Gastrocnemius medialis (tissue), 4 donors: ENCODE measurements around the gene APBB1. TPM values are rescaled to one million over a fixed set of nuclear protein-coding genes. Genes with fewer than 3 reads are reported as not detected.

Experiments
- ATAC-seq, 2 donors: fragments of 150-250 bp; one replicate each; pipeline ENCODE4 v1.9.1; 2016
- DNase-seq, 2 donors: peaks; one replicate each; pipeline ENCODE4 v3.0.0-alpha.2; 2019
- H3K27ac ChIP-seq, 4 donors: fragments of 200-600 bp; sonication (generic); 1 replicate in 1 of 4; 2 replicates in 3 of 4; pipeline ENCODE4 v1.5.1; 2016 to 2018; ENCODE audit warnings: mild to moderate bottlenecking in 2 of 4, moderate library complexity in 1 of 4
- H3K27me3 ChIP-seq, 3 donors: fragments of 200-600 bp; sonication (generic) in 2 of 3; 1 replicate in 1 of 3; 2 replicates in 2 of 3; pipeline versions ENCODE4 v1.5.1 to v1.6.0; 2016 to 2019; ENCODE audit warnings: mild to moderate bottlenecking in 1 of 3, moderate library complexity in 1 of 3
- H3K36me3 ChIP-seq, 2 donors: fragments of 200-600 bp; sonication (generic) in 1 of 2; one replicate each; pipeline ENCODE4 v1.5.1; 2017 to 2018
- H3K4me1 ChIP-seq, 2 donors: fragments of 200-600 bp; sonication (generic) in 1 of 2; one replicate each; pipeline ENCODE4 v1.5.1; 2016 to 2017; ENCODE audit warnings: mild to moderate bottlenecking in 2 of 2
- H3K4me3 ChIP-seq, 4 donors: fragments of 200-600 bp; sonication (generic) in 3 of 4; 1 replicate in 1 of 4; 2 replicates in 3 of 4; pipeline ENCODE4 v1.5.1; 2016 to 2019; ENCODE audit warnings: mild to moderate bottlenecking in 2 of 4
- H3K9me3 ChIP-seq, 3 donors: fragments of 200-600 bp; sonication (generic) in 2 of 3; 1 replicate in 1 of 3; 2 replicates in 2 of 3; pipeline ENCODE4 v1.5.1; 2016 to 2019
- POLR2A ChIP-seq, 2 donors: fragments of 450-650 bp; IDR thresholded peaks; one replicate each; pipeline ENCODE4 v1.6.1; 2017; ENCODE audit warnings: antibody characterized with exemption in 2 of 2, mild to moderate bottlenecking in 2 of 2, moderate library complexity in 2 of 2
- in situ Hi-C, 4 donors: fragments of 200-750 bp; cut with MboI; loops; one replicate each; pipeline versions ENCODE4 v1.15.0 to v1.8.0; 2017; ENCODE audit warnings: low sequenced_read_pairs in 4 of 4
- intact Hi-C: fragments of 100-400 bp; cut with DNase I; formaldehyde crosslinking; loops from one replicate; pipeline ENCODE4 v1.15.1; 2023; ENCODE audit warnings: low total_unique reads
- total RNA-seq, 4 donors: library from RNA; depleted of rRNA; stranded (reverse); fragments of >200 nt; gene quantifications; one replicate each; pipeline versions ENCODE4 v1.1.0 to v1.2.3, GENCODE V29; 2016
- TF ChIP-seq, protein P1 (sequence below), 5 experiments: fragments of 450-650 bp in 3 of 5; fragments of 200-600 bp in 2 of 5; sonication (generic) in 2 of 5; IDR thresholded peaks in 4 of 5; conservative IDR thresholded peaks in 1 of 5; 1 replicate in 4 of 5; 2 replicates in 1 of 5; pipeline ENCODE4 v1.5.1; 2016 to 2019; ENCODE audit warnings: antibody characterized with exemption in 5 of 5, mild to moderate bottlenecking in 3 of 5, moderate library complexity in 3 of 5

The APBB1 gene
- total RNA-seq, 4 donors from 2014 or later, result 18.5 to 49.2 (median 46.2) TPM

DNA sequence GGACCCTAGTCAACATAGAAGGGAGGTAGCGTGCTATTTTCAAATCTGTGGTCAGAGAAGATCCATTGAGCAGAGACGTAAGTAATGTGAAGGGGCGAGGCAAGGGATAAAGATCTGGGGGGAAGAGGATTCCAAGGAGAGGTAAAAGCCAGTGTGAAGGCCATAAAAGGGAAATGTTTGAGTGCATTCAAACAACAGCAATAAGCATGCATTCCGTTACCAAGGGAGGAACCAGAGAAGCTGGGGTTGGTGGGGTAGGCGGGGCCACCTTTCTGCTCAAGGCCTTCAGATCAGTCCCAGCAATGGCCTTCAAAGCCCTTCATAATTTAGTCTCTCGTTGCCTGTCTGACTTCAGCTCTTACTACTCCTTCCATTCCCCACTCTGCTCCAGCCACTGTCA lies 47.1 kb downstream of the APBB1 start:
- H3K36me3 ChIP-seq, result no peaks in the 10 kb centered on the region
- intact Hi-C loops (no loop called here), in situ Hi-C loops (loop anchor here in 3 of 4 donors (10.0 to 25.0 kb wide), 4 partner anchors 73 to 360 kb away; partner anchors contain the start of genes CNGA4 (in 1 of the 3), FHIP1B (in 1 of the 3), HPX (in 1 of the 3) and OR56A4 (in 1 of the 3))
- no peaks in the 10 kb centered on the region for H3K4me1 ChIP-seq
- TF ChIP-seq, protein P1, sequence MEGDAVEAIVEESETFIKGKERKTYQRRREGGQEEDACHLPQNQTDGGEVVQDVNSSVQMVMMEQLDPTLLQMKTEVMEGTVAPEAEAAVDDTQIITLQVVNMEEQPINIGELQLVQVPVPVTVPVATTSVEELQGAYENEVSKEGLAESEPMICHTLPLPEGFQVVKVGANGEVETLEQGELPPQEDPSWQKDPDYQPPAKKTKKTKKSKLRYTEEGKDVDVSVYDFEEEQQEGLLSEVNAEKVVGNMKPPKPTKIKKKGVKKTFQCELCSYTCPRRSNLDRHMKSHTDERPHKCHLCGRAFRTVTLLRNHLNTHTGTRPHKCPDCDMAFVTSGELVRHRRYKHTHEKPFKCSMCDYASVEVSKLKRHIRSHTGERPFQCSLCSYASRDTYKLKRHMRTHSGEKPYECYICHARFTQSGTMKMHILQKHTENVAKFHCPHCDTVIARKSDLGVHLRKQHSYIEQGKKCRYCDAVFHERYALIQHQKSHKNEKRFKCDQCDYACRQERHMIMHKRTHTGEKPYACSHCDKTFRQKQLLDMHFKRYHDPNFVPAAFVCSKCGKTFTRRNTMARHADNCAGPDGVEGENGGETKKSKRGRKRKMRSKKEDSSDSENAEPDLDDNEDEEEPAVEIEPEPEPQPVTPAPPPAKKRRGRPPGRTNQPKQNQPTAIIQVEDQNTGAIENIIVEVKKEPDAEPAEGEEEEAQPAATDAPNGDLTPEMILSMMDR (IDR thresholded peaks at IDR 0.05 in 4 of 5, conservative IDR thresholded peaks at IDR 0.05 in 1 of 5), result no peak
- TF ChIP-seq POLR2A (IDR thresholded peaks at IDR 0.05), result no peak
- H3K4me3 ChIP-seq, result no peak overlapping the region
- no peaks in the 10 kb centered on the region for H3K9me3 ChIP-seq
- ATAC-seq, result no peak
- H3K27me3 ChIP-seq, result no peaks in the 10 kb centered on the region
- no peak overlapping the region for H3K27ac ChIP-seq
- DNase-seq, result no peak

DNA sequence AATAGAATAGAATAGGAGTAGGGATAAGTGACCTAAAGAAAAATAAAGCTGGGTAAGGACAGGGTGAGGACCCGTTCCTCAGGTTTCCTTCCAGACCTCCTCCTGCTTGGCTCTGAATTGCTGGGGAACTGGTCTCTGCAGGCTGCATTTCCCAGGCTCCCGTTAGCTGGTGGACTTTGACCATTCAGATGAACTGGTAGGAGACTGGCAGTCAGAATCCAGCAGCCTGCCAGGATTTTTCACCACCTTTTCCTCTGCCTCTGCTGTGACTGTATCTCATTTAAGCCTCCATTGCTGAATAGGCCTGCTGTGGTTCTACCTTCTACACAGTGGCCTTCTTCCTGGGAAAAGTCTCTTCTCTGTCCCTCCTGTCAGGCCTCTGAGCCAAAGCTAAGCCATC lies 53.2 kb downstream of the APBB1 start:
- no peak overlapping the region for H3K27ac ChIP-seq
- in situ Hi-C loops (loop anchor here in 2 of 4 donors (25.0 kb wide), 2 partner anchors 128 to 353 kb away; partner anchors contain the start of genes CNGA4 (in 1 of the 2), FHIP1B (in 1 of the 2) and OR56A4 (in 1 of the 2)), intact Hi-C loops (no loop called here)
- no peak for ATAC-seq
- no peaks in the 10 kb centered on the region for H3K36me3 ChIP-seq
- H3K27me3 ChIP-seq, result no peaks in the 10 kb centered on the region
- H3K4me3 ChIP-seq, result no peak overlapping the region
- H3K4me1 ChIP-seq, result peaks cover 7% of the 10 kb centered on the region in 2 donors
- no peak for DNase-seq
- TF ChIP-seq, protein P1 (IDR thresholded peaks at IDR 0.05 in 4 of 5, conservative IDR thresholded peaks at IDR 0.05 in 1 of 5), result no peak
- TF ChIP-seq POLR2A (IDR thresholded peaks at IDR 0.05), result no peak
- no peaks in the 10 kb centered on the region for H3K9me3 ChIP-seq

DNA sequence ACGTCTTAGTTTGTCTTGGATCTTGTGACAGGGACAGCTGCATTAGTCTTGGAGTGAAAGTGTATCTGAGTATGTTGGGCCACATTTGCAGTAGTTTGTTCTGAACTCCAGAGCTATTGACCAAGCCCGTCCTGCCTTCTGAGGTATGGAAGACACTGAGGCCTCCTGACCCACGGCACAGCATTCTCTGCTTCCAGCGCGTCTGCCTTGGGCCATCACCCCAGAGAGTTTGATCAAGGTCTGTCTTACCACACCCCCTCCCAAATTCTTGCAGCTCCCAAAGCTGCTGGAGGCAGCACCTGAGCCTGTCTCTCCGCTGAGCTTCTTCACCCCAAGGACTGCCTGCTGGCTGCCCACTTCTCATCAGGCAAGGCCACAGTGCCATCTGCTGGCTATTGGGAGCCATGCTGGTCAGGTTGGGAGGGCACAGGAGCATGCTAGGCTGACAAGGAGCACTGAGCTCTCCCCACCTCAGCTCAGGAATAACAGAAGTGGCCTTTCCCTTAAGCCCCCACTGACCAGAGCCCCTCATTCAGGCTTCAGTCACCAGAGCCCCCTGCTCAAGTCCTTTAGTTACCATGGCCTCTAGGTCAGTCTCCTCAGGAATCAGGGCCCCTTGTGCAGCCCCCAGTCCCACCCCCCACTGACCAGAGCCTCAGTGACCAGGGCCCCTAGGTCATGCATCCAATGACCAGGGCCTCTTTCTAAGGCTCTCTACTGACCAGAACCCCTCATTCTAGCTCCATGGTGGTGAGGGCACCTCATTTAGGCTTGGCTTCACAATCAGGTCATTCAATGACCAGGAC lies 55.8 kb downstream of the APBB1 start:
- DNase-seq (peak; percentile 77 to 89), ATAC-seq (peak; percentile 84 to 85)
- no peaks in the 10 kb centered on the region for H3K9me3 ChIP-seq
- peak overlapping the region in 2 of 4 donors; percentile 1 to 32 for H3K4me3 ChIP-seq
- in situ Hi-C loops, result loop anchor here in 2 of 4 donors (25.0 kb wide), 2 partner anchors 126 to 351 kb away; partner anchors contain the start of genes CNGA4 (in 1 of the 2), FHIP1B (in 1 of the 2) and OR56A4 (in 1 of the 2)
- no peaks in the 10 kb centered on the region for H3K27me3 ChIP-seq
- H3K36me3 ChIP-seq, result no peaks in the 10 kb centered on the region
- peak overlapping the region; percentile 83 to 89 (median 86) for H3K27ac ChIP-seq
- peaks cover 7% of the 10 kb centered on the region in 2 donors for H3K4me1 ChIP-seq
- intact Hi-C loops, result loop anchor here (1.0 to 5.0 kb wide), 4 partner anchors 27 to 341 kb away; partner anchors contain the start of genes CAVIN3, FHIP1B and SMPD1
- TF ChIP-seq, protein P1 (IDR thresholded peaks at IDR 0.05 in 4 of 5, conservative IDR thresholded peaks at IDR 0.05 in 1 of 5), result peak; percentile 86 to 92 (median 89)
- no peak for TF ChIP-seq POLR2A (IDR thresholded peaks at IDR 0.05)

DNA sequence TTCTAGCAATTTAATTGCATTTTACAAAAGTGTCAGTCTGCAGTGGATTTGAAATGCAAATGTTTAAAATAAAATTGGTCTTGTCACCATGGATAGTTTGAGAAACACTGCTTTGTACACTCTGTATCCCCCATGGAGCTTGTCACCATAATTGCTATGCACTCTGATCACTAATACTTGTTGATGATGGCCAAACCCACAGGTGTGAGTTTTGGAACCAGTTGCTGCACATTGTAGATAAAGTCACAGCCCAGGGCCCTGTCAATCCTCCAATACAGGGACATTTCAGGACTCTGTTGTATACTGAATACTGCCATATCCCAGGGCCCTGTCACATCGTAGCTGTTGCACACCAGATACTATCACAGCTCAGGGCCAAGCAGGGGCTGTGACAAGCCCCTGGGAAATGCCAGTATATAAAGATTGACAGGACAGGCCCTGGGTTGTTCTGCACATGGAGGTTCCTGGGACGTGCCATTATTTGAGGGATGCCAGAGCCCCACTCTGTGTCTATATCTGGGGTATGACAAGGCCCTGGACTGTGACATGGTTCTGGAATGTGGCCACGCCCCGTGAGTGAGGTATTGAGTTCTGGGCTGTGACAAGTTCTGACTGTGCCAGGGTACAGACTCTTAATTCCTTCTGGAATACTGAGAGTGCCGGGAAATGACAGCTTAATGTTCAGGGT lies 56.6 kb downstream of the APBB1 start:
- no peak for TF ChIP-seq POLR2A (IDR thresholded peaks at IDR 0.05)
- TF ChIP-seq, protein P1 (IDR thresholded peaks at IDR 0.05 in 4 of 5, conservative IDR thresholded peaks at IDR 0.05 in 1 of 5), result no peak
- H3K27me3 ChIP-seq, result no peaks in the 10 kb centered on the region
- in situ Hi-C loops, result loop anchor here in 2 of 4 donors (25.0 kb wide), 2 partner anchors 125 to 350 kb away; partner anchors contain the start of genes CNGA4 (in 1 of the 2), FHIP1B (in 1 of the 2) and OR56A4 (in 1 of the 2)
- peak overlapping the region in 1 of 4 donors; percentile 1 for H3K4me3 ChIP-seq
- intact Hi-C loops, result loop anchor here (1.0 to 5.0 kb wide), 3 partner anchors 42 to 340 kb away; partner anchors contain the start of genes CAVIN3 and FHIP1B
- peak overlapping the region; percentile 83 to 89 (median 86) for H3K27ac ChIP-seq
- ATAC-seq (peak; percentile 92 to 94), DNase-seq (peak; percentile 88 to 94)
- H3K36me3 ChIP-seq, result no peaks in the 10 kb centered on the region
- peaks cover 7% of the 10 kb centered on the region in 2 donors for H3K4me1 ChIP-seq
- H3K9me3 ChIP-seq, result no peaks in the 10 kb centered on the region
